Gastroesophageal sphincter (tissue), 3 donors: ENCODE results near the gene PHF2.

Experiments used
- CTCF ChIP-seq, 4 experiments: fragments of 200-600 bp in 2 of 4; fragments of 450-650 bp in 2 of 4; sonication (generic) in 1 of 4; IDR thresholded peaks; one replicate each; pipeline ENCODE4 v1.5.1; 2017 to 2019; ENCODE audit warnings: antibody characterized with exemption in 4 of 4, mild to moderate bottlenecking in 2 of 4, moderate library complexity in 2 of 4
- POLR2A ChIP-seq, 2 donors: fragments of 450-650 bp; IDR thresholded peaks; one replicate each; pipeline ENCODE4 v1.6.1; 2017; ENCODE audit warnings: antibody characterized with exemption in 2 of 2, mild to moderate bottlenecking in 2 of 2, moderate library complexity in 1 of 2
- POLR2AphosphoS5 ChIP-seq: sonication (generic); formaldehyde crosslinking; IDR thresholded peaks from one replicate; pipeline ENCODE4 v1.6.1; 2017; ENCODE audit warnings: antibody characterized with exemption

GRCh38 chr9:93665128-93665636, 88.8 kb downstream of the PHF2 start:
- TF ChIP-seq POLR2A (IDR thresholded peaks at IDR 0.05) = no peak
- TF ChIP-seq CTCF (IDR thresholded peaks at IDR 0.05) = no peak
- TF ChIP-seq POLR2AphosphoS5 = no peak
